HuH-7 (cell line): Measurements from ENCODE around the gene KDM5C.
A peak's percentile ranks its signal among the peaks of the same experiment; 100 is the strongest.

Experiments
- DNase-seq: peaks from one replicate; pipeline ENCODE4 v3.0.0; 2011; ENCODE audit warnings: low spot score

The KDM5C gene

DNA sequence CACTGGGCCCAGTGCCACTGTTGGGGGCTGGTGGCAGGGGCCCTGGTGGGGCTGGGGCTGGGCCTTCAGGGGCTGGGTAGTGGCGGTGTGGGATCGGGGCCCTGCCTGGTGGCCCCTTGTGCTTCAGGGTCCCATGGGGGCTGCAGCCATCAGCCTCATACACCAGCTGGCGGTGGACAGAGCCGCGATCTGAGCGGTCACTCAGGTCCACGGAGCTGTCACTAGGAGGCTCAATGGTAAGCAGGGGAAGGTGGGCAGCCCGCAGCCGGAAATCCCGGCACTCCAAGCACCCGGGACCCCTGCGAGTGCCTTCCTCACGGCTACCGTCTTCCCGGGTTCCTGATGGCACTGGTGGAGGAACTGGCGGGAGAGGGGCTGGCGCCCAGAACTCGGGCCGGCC lies 25.5 kb upstream of the KDM5C start:
- no peak for DNase-seq

- no peak for DNase-seq
Measured at GRCh38 chrX:53249408-53250042, 24.5 kb upstream of the KDM5C start.

GRCh38 chrX:53247928-53248327 lies 22.9 kb upstream of the KDM5C start:
- DNase-seq: no peak

GRCh38 chrX:53246231-53246630 lies 21.2 kb upstream of the KDM5C start:
- DNase-seq: no peak

DNA sequence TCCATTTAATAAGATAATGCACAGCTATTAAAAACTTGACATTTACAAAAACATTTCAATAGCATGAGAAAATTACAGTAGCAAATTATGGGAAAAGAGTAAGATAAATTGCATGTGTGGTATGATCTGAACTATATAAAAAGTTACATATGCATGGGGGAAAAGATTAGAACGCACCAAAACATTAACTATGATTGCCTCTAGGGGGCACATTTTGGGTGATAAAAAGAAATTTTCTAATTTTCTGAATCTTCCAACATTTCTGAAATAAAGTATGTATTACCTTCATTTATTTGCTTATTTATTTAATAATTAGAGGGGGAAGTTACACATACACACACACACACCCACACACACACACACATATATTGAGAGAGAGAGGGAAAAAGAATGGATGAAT lies 19.6 kb upstream of the KDM5C start:
- DNase-seq: no peak

- DNase-seq: no peak
Measured at GRCh38 chrX:53242310-53242709, 17.3 kb upstream of the KDM5C start.

DNA sequence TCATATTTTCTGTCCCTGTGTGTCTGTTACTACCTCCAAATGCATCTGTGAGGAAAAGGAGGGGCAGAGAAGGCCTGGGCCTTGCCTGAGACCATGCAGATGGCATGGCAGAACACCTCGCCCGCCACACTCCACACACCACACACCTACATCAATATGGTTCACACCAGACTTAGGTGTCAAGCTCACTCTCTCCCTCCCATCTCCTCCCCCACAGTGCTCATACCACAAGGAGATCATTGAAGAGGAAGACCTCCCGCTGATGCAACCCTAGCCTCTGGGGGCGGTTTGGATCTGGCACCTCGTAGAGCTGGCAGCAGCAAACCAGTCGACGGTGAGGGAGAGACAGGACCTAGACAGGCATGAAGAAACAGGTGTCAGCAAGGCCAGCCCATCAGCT lies 16.6 kb upstream of the KDM5C start:
- DNase-seq: no peak

DNA sequence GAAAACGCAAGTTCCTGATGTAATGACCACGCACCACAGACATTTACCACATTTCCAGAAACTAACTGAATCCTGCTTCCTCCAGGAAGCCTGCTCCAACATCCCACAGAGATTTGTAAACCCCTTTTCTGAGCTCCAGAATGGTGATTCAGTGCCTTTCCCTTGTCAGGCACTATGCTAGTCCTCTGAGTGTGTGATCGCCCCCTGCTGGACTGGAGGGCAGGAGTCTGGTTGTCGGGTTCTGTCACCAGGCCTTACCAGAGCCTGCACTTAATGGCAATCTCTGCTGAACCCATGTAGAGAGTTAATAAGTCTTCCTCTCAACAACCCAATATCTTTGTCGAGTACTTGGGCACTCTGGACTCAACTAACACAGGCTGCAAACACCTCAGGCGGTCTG lies 14.5 kb upstream of the KDM5C start:
- peak; percentile 50 for DNase-seq

- DNase-seq: no peak
Measured at GRCh38 chrX:53237056-53237455, 12.0 kb upstream of the KDM5C start.

DNA sequence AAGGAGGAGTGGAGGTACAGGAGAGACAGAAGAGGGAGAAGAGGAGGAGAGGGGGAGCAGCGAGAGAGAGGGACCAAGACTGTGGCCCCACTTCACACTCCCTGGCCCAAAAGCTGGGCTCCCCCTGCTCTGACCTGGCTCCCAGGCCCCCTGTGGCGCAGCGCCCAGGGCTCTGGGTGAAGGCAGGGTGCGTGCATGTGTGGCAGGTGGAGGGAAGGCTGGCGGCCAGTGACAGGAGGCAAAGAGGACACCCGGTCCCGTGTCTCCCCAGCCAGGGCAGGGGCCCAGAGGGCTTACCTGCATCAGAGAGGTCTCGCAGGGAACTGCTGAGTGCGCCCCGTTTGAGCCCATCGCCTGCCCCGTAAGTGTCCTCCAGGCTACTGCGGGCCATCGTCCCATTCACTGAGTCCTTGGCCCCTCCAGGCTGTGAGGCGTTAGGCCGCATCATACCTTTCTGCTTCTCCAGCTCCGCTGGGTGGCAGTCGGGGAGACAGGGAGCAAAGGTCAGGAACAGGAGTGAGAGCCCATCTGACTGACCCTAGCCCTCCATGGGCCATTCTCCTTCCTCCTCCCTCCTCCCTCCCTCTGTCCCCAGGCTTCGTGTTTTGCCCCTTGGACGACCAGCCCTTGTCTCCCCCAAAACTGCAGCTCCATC lies 11.1 kb upstream of the KDM5C start:
- no peak for DNase-seq

DNA sequence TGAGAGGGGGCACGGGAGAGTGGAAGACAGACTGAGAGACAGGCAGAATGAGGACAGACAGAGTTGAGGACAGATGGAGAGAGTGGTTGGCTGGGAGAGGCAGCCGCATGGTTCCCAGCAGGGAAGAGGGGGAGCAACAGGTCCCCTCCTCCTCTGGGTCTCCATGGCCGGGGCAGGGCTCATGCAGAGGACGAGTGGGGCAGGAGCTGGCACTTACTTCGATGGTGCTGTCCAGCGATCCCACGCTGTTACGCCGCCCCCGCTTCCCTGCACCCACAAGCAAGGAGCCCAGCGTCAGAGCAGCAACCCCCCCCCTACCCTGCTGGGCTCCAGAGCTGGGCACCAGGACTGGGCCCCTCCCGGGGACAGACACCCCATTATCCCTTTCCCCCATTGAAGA lies 10.6 kb upstream of the KDM5C start:
- no peak for DNase-seq

- DNase-seq: no peak
Measured at GRCh38 chrX:53234484-53234883, 9.5 kb upstream of the KDM5C start.

- DNase-seq: no peak
Measured at GRCh38 chrX:53233536-53233935, 8.5 kb upstream of the KDM5C start.

DNA sequence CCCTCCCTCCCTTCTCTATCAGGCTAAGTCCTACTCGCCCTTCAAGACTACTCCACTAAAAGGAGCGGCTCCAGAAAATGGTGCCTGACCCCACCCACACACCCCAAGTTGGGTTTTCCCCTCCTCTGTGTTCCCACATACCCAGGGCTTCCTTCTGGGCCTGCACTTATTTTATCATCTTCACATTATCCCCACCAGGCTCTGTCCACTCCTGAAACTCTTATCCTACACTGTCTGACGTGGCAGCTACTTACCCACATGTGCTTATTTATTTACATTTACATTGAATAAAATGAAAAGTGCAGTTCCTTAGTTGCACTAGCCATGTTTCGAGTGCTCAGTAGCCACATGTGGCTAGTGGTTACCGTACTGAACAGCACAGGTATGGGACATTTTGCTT lies 5.1 kb upstream of the KDM5C start:
- DNase-seq: no peak

GRCh38 chrX:53227224-53227765 lies 2.3 kb upstream of the KDM5C start:
- no peak for DNase-seq

- no peak for DNase-seq
Measured at GRCh38 chrX:53223955-53224859, 800 bp downstream of the KDM5C start.

GRCh38 chrX:53223068-53223693 lies 1.8 kb downstream of the KDM5C start:
- DNase-seq: no peak

DNA sequence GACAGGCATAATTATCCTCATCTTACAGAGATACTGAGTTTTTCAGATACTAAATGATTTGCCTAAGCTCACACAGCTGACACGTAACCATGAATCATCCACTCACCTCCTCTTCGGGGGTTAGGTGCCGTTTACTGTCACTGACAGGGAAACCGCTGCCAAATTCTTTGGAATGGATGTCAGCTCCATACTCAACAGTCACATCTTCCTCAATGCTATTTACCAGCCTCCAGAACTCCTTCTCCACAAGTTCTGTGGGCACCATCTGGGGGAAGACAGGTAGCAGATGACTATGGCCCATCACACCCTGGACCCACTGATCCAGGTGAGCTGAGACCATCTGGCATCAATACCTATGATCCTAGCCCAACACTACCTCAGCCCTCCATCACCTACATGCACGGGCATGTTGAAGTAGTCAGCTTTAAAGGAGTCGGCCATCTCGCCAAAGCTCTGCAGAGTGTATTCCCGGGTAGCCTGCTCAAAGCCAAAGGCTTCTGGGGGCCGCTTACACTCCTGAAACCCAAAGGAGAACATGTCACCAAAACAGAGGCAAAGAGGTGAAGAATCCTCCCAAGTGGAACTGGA lies 13.5 kb downstream of the KDM5C start:
- no peak for DNase-seq

DNA sequence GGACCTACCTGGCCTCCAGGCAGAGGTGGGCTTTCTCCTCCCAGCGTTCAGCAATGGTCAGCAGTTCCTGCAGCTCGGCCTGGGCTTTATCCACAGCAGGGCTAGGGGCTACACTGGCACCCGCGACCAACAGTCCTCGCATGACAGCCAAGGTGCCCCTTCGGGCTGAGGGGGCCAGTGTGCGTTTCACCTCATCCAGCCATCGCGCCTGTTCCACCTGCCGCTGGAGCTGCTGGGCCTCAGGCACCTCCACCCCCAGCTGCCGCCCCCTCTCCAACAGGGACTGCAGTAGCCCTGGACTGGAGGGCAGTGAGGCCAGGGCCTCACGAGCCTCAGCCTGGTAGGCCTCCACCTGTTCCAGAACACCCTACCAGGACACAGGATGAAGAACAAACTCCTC lies 28.3 kb downstream of the KDM5C start:
- DNase-seq: no peak

DNA sequence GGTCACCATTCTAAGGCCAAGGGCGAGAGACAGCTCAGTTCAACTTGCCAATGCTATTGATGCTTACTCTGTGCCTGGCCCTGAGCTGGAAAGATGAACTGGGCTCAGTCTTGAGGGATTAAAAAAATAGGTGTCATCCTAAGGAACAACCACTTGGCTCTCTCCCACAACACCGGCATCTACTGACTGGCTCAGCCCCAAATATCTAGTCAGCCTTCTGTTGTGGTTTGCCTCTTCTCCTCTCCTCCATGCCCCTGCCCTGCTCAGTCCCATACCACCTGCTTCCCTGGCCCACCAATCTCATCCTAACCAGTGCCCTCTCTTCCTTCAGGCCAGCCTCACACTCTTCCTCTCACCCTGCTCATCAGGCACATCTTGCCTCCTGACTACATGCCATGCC lies 29.6 kb downstream of the KDM5C start:
- no peak for DNase-seq

GRCh38 chrX:53194308-53194707 lies 30.7 kb downstream of the KDM5C start:
- no peak for DNase-seq

GRCh38 chrX:53193093-53193492 lies 31.9 kb downstream of the KDM5C start:
- no peak for DNase-seq
